H7 (cell line): ENCODE data around the gene MXRA7. TPM values are rescaled to one million over a fixed set of nuclear protein-coding genes. Genes with fewer than 3 reads are reported as not detected.
A peak's percentile ranks its signal among the peaks of the same experiment; 100 is the strongest.
"Not testable (repeated sequence)": the region's sequence is repeated elsewhere in the genome, so short reads cannot be mapped to it uniquely, and the experiment has no call there.

ENCODE experiments used
- DNase-seq: peaks from one replicate; pipeline ENCODE4 v3.0.0; 2012
- H3K27me3 ChIP-seq: 2 replicates; pipeline ENCODE4 v1.6.0; 2011; ENCODE audit warnings: mild to moderate bottlenecking, low read length; ENCODE audit not compliant: control insufficient read depth, insufficient read depth
- H3K36me3 ChIP-seq: replicated peaks from 2 replicates; pipeline ENCODE4 v1.5.1; 2011; ENCODE audit warnings: low read length; ENCODE audit not compliant: control insufficient read depth, insufficient read depth
- H3K4me3 ChIP-seq: 2 replicates; pipeline ENCODE4 v1.5.1; 2011; ENCODE audit warnings: low read depth, mild to moderate bottlenecking, control low read depth, low read length, moderate library complexity; ENCODE audit not compliant: insufficient read depth
- total RNA-seq: library from RNA; depleted of rRNA; stranded (reverse); fragments of >200 nt; shearing (Covaris generic); gene quantifications from 2 replicates; pipeline ENCODE4 v1.2.3, GENCODE V29; 2014

MXRA7 gene
- total RNA-seq, 1 experiment from 2014 or later, result 59.3 TPM

DNA sequence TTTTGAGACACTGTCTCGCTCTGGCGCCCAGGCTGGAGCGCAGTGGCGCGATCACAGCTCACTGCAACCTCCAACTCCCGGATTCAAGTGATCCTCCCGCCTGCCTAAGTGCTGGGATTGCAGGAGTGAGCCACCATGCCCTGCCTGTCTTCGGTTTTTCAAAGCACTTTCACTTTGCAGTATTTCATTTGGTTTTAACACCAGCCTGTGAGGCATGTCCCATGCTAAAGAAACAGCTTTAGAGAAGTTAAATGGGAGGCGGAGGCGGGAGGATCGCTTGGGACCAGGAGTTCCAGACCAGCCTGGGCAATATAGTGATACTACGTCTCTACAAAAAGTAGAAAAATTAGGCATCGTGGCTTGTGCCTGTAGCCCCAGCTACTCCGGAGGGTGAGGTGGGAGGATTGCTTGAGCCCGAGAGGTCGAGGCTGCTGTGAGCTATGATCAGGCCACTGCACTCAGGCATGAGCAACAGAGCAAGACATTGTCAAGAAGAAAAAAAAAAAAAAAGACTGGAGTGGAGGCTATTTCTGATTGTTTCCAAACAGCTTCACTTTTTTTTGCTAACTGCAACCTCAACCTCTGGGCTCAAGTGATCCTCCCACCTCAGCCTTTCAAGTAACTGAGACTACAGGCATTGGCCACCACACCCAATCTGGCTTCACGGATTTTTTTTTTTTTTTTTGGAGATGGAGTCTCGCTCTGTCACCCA is 17.1 kb upstream of the MXRA7 start:
- peaks cover 11% of the 10 kb centered on the region for H3K36me3 ChIP-seq
- peak overlapping the region; percentile 96; the same call in 1 of the 2 replicates for H3K4me3 ChIP-seq
- no peaks in the 10 kb centered on the region for H3K27me3 ChIP-seq
- no peak for DNase-seq

DNA sequence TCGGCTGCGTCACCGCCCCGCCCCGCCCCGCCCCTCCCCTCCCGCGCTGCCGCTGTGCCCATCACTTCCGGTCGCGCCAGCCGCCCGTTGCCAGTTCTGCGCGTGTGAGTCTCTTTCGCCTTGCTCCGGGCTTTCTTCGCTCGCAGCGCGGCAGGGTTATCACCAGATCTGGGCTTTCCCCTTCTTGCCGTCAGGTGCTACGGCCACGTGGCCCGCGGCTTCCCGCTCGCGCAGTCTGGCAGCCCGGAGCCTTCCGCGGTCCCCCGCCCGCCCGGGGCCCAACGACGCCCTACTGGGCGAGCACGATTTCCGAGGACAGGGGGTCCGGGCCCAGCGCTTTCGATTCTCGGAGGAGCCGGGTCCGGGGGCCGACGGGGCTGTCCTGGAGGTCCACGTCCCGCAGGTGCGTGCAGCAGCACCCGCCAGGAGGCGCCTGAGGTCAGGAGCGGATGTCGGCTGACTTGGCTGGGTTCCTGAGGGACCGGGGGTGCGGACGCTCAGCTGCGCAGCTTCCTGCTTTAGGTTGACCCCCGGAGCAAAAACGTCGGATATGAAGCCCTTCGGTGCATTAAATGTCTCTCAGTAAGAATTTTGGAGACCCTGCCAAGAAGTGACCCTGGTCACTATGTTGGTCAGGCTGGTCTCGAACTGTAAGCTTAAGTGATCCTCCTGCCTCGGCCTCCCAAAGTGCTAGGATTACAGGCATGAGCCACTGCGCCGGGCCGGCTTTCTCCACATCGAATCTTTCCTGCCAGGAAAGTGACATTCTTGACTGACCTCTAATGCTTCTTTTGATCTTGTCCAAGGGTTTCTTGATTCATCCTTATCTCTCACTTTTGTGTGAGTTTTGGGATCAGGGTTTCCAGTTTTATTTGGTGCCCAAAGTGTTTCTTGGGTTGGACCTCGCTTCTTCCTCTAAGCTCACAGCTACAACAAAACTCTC is 16.3 kb upstream of the MXRA7 start, which contains the start of gene METTL23:
Gene METTL23, plus strand, starts transcription at position 64 of the 943 bp plus-strand sequence. CDS start 2,872 bp downstream, outside the sequence.
- Histone ChIP-seq H3K27me3 (no peaks in the 10 kb centered on the region), H3K36me3 (peaks cover 10% of the 10 kb centered on the region), H3K4me3 (peak within 1 kb of the TSS; percentile 96)
- peak; percentile 88 for DNase-seq

DNA sequence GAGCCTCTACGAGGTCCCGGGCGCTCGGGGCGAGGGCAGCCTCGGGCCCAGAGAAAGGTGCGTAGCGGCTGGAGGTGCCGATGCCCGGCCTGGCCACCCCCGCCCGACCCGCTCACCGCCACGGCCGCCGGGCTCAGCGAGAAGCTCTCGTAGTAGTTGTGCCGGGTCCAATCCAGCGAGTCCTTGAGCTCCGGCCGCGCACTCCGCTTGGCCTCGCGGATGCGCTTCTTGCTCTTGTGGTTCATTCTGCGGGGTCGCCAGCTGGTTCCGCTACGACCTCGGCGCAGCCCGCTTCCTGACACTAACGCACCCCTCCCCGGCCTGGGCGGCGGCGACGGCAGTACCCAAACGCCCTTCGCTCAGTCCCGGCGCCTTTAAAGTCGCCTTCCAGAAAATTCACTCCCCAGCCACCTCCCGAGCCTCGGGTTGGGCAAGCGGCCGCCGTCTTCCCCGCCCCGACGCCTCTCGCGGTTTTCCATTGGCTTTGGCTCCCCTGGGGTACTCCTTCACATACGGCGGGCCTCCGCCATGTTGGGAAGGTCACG is 15.5 kb upstream of the MXRA7 start, which contains the start of gene JMJD6:
Gene JMJD6, minus strand, starts transcription at position 376 of the 545 bp plus-strand sequence. Its CDS starts 131 bp downstream, at position 245.
- Histone ChIP-seq H3K27me3 (no peaks in the 10 kb centered on the region), H3K4me3 (peak within 1 kb of the TSS; percentile 96), H3K36me3 (peaks cover 12% of the 10 kb centered on the region)

DNA sequence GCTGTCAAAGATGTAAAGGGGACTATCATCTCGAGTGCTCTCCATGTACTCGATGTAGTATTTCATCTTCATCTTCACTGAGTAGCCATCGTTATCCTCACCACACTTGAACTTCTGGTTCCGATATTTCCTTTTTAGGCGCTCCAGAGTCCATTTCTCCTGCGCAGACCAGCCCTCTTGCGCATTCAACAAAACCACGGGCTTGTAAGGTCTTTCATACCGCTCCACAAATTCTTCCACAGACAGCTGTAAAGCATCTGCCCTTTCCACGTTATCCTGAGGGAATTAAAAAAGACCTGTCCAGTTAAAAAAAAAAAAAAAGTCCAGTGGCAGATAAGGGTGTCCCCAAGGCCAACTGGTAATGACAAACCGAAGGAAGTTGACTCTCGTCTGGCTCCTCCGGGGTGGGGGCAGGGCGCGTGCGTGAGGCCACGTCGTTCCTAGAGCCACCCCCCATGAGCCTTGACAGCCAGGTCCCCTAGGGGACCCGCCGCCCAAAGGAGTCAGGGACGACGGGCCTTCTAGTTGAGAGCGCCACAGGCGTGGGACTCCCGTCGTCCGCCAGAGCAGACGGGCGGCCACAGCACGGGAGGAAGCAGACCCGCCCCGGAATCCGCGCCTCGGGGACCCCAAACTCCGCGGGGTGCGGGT is 14.9 kb upstream of the MXRA7 start:
- no peak for DNase-seq

More for the DNA sequence above, 15.5 kb upstream of the MXRA7 start, which contains the start of gene JMJD6:
- peak; percentile 98 for DNase-seq

DNA sequence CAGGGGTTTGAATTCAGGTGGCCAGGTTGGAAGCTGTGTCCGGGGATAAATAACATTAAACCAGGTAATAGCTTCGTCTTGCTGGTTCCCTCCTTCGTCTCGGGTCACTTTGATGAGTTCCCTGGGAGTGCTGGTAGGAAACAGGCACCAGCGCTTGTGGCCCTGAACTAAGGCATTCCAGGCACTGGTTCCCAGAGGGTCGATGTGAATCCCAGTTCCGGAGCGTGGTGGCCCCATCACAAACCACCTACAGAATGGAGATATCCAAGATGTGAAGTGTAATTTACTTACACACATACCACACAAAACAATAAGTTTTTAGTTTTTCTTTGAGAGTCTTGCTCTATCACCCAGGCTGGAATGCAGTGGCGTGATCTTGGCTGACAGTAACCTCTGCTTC is 13.0 kb upstream of the MXRA7 start:
- no peak overlapping the region for H3K4me3 ChIP-seq
- no peaks in the 10 kb centered on the region for H3K27me3 ChIP-seq
- H3K36me3 ChIP-seq, result peaks cover 21% of the 10 kb centered on the region
- no peak for DNase-seq

More for the DNA sequence above, 14.9 kb upstream of the MXRA7 start:
- H3K36me3 ChIP-seq, result peaks cover 13% of the 10 kb centered on the region
- peak overlapping the region; percentile 96 for H3K4me3 ChIP-seq
- no peaks in the 10 kb centered on the region for H3K27me3 ChIP-seq

DNA sequence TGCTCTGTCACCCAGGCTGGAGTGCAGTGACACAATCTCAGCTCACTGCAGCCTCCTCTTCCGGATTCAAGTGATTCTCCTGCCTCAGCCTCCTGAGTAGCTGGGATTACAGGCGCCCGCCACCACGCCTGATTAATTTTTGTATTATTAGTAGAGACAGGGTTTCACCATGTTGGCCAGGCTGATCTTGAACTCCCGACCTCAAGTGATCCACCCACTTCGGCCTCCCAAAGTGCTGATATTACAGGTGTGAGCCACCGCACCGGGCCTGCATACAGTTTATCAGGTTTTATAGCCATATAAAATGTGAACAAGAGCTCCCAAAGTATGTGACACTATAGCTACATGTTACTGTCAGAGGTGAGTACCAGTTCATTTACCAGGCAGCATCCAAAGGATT is 12.2 kb upstream of the MXRA7 start:
- peaks cover 29% of the 10 kb centered on the region for H3K36me3 ChIP-seq
- not testable (repeated sequence) for DNase-seq, H3K4me3 ChIP-seq

DNA sequence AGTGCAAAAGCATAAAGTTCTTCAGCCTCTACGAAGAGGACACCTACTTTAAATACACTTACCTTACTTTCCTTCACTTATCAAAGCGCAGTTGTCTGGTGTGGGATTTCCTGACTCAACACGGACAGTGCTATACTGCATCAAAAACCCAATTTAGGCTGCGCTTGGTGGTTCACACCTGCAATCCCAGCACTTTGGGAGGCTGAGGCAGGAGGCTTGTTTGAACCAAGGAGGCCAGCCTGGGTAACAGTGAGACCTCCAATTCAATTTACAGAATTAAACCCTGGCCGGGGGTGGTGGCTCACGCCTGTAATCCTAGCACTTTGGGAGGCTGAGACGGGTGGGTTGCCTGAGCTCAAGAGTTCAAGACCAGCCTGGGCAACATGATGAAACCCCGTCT is 11.5 kb upstream of the MXRA7 start:
- H3K4me3 ChIP-seq, result no peak overlapping the region
- no peaks in the 10 kb centered on the region for H3K27me3 ChIP-seq
- H3K36me3 ChIP-seq, result peaks cover 29% of the 10 kb centered on the region
- DNase-seq, result no peak

More for the DNA sequence above, 12.2 kb upstream of the MXRA7 start:
- not testable (repeated sequence) for H3K27me3 ChIP-seq

DNA sequence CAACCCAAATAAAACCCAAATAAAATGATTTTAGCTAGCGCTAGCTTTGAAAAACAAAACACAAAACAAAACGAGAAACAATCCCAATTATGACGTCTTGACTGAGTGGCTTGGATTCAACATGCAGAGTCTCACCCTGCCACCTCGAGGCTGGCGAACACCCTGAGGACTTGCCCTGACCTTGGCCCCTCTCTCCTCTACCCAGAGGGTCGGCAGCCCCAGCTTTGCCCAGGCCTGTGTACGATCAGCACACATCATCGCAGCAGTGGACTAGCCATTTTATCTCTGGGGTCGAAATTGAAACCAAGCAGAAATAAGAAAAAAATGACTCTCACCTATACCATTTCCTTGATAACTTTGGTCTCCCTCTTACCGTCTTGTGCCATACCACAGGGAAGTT is 10.7 kb upstream of the MXRA7 start:
- Histone ChIP-seq H3K27me3 (no peaks in the 10 kb centered on the region), H3K36me3 (peaks cover 29% of the 10 kb centered on the region), H3K4me3 (no peak overlapping the region)
- DNase-seq, result no peak

DNA sequence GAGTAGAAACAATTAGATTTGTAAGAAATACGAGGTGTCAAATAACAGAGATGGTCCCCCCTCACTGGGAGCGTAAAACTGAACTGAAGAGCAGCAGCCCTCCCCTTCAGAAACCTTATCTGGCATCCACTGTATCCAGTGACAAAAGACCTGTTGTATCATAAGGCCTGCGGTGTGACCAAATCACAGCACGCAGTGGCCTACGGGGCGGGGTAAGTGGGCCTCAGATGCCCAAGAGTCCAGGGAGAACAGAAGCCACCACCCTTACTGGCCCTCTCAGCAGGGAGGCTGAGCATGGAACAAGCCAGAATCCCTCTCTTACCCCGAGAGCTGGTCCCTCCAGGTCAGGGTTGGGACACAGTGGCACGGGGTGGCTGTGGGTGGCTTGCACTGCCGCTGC is 10.2 kb upstream of the MXRA7 start:
- H3K4me3 ChIP-seq, result no peak overlapping the region
- H3K36me3 ChIP-seq, result peaks cover 34% of the 10 kb centered on the region
- no peaks in the 10 kb centered on the region for H3K27me3 ChIP-seq
- no peak for DNase-seq

DNA sequence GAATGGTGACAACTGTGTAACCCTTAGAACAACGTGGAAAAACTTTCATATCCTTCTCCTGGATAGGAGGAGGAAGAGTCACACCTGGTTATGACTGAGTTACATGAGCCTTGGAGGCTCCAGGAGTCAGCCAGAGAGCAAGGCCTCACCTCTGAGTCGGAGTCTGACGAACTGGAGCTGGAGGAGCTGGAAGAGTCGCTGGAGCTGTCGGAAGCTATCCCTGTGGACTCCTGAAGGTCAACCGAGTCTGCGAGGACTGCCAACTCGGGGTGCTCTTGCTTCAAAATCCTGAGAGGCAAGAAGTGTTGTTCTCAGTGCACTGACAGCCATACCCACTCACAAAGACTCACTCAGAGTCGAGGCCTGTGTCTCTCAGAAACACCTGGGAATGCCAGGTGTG is 9.4 kb upstream of the MXRA7 start:
- Histone ChIP-seq H3K27me3 (no peaks in the 10 kb centered on the region), H3K4me3 (no peak overlapping the region), H3K36me3 (peaks cover 34% of the 10 kb centered on the region)
- DNase-seq, result no peak

DNA sequence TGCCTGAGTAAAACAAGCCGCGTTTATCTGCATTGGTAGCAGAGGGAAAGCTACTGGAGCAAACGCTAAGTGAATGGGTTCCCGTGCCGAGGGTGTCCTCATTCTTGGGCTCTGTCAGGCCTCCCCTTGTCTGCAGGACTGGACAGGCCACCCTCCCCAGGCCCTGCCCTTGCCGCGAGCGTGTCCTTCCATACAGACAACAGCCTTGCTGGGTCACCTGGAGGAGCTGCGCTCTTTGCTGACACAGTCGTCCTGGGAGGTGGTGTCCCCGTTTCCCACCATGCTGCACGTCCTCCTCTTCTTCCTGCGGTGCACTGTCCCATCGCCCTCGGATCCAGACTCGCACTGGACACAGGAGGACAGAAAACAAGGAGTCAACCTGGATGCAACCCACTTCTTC is 7.8 kb upstream of the MXRA7 start:
- H3K36me3 ChIP-seq, result peaks cover 30% of the 10 kb centered on the region
- no peaks in the 10 kb centered on the region for H3K27me3 ChIP-seq
- DNase-seq, result no peak
- no peak overlapping the region for H3K4me3 ChIP-seq

DNA sequence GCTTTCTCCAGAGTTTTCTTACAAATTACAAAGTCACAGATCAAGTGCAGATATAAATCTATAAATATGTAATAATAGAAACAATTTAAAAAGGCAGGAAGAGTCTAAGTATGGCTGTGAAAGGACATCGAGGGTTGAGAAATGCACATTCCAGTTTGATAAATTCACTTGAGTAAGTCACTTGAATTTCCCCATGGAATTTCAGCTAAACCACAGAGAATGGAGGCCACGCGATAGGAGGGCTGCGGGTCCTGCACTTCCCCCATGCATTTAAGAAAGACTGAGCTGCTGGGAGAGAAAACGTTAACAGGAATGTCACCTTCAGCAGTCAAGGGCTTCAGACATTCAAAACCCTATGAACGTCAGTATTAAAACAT is 6.1 kb upstream of the MXRA7 start:
- no peak for DNase-seq
- peaks cover 26% of the 10 kb centered on the region for H3K36me3 ChIP-seq
- H3K4me3 ChIP-seq, result no peak overlapping the region
- H3K27me3 ChIP-seq, result no peaks in the 10 kb centered on the region

DNA sequence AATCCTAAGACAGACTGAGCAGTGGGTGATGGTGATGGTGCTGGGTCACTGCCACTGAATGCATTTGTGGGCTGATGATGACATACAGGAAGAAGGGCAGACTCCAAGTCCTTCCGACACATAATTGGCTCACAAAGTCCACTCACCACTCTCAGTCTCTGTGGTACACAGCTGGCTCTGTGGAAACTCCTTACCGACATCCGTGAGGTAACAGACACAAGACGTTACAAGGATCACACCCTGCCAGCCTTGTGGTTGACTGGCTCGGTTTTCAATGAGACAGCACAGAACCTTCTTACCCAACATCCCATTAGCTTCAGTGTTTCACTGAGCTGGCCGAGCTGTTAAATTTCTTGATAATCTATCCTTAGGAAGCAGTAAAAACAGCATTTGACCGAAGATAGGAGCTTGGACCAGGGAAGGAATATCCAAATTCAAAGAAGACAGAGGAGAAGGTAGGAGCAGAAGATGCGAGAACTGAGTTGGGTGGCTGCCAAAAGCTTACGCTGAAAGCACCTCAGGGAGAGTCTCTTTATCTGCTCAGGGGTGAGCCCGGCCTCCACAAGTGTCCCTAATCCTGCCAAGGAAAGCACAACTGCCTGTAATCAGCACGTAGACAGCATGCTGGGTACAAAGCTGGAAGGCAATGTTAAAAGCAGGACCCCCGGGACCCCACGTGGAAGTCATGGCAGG is 5.5 kb upstream of the MXRA7 start:
- DNase-seq, result no peak
- Histone ChIP-seq H3K36me3 (peaks cover 25% of the 10 kb centered on the region), H3K4me3 (no peak overlapping the region), H3K27me3 (no peaks in the 10 kb centered on the region)

DNA sequence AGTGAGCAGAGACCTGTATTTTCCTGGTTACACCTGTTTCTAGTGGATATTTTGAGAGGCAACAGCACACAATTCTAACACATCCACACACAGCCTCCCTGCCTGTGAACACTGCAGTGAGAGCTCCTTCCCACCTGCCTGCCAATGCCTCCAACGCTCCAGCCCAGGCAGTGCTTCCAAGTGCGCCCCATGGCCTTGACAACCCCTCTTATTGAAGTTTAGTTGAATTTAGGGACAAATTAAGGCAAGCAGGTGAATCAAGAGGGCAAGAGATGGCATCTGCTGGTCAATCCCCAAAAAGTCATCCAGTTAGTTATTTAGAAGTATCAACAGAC is 4.7 kb upstream of the MXRA7 start:
- H3K36me3 ChIP-seq, result peaks cover 22% of the 10 kb centered on the region

More for the DNA sequence above, 4.7 kb upstream of the MXRA7 start:
- no peak overlapping the region for H3K4me3 ChIP-seq
- no peak for DNase-seq
- H3K27me3 ChIP-seq, result no peaks in the 10 kb centered on the region
